ENCODE data around the gene ATG10.

GRCh38 chr5:82137205-82137604 lies 165.4 kb downstream of the ATG10 start:
- no peak for TF ChIP-seq POLR2A (IDR thresholded peaks at IDR 0.05; ENCODE audit: extremely low read depth, insufficient read length)
- TF ChIP-seq CTCF (IDR thresholded peaks at IDR 0.05; ENCODE audit: low read depth, low read length) = no peak
- no peak for TF ChIP-seq MAX (IDR thresholded peaks at IDR 0.05; ENCODE audit: low read depth, low read length)
- no peak for TF ChIP-seq MYC (IDR thresholded peaks at IDR 0.05; ENCODE audit: low read depth, low read length)
